ENCODE results near the gene GNG11.

Gene GNG11

GRCh38 chr7:93948873-93949272, 27.3 kb downstream of the GNG11 start:
- no peak for DNase-seq

- DNase-seq, result peak; percentile 12
Measured at GRCh38 chr7:93949423-93949822, 27.9 kb downstream of the GNG11 start.

- DNase-seq, result no peak
Measured at GRCh38 chr7:93955304-93955703, 33.8 kb downstream of the GNG11 start.

GRCh38 chr7:93957767-93958166, 36.2 kb downstream of the GNG11 start:
- DNase-seq, result no peak

- no peak for DNase-seq
Measured at GRCh38 chr7:93958216-93958615, 36.7 kb downstream of the GNG11 start.

GRCh38 chr7:93958651-93959050, 37.1 kb downstream of the GNG11 start:
- DNase-seq, result no peak

- no peak for DNase-seq
Measured at GRCh38 chr7:93960986-93961385, 39.5 kb downstream of the GNG11 start.

GRCh38 chr7:93964262-93964661, 42.7 kb downstream of the GNG11 start:
- DNase-seq, result no peak

GRCh38 chr7:93964813-93965212, 43.3 kb downstream of the GNG11 start:
- DNase-seq, result no peak

- no peak for DNase-seq
Measured at GRCh38 chr7:93968911-93969620, 47.5 kb downstream of the GNG11 start.

- no peak for DNase-seq
Measured at GRCh38 chr7:93972029-93972725, 50.6 kb downstream of the GNG11 start.

- DNase-seq, result no peak
Measured at GRCh38 chr7:93973134-93973533, 51.6 kb downstream of the GNG11 start.

- no peak for DNase-seq
Measured at GRCh38 chr7:93977211-93977950, 55.8 kb downstream of the GNG11 start.
